ENCODE results near the gene CCDC141. TPM values are rescaled to one million over a fixed set of nuclear protein-coding genes. Genes with fewer than 3 reads are reported as not detected.
"Not testable (repeated sequence)": the region's sequence is repeated elsewhere in the genome, so short reads cannot be mapped to it uniquely, and the experiment has no call there.

CCDC141 gene
- total RNA-seq, 1 donor from 2014 or later, result 4.0 TPM

DNA sequence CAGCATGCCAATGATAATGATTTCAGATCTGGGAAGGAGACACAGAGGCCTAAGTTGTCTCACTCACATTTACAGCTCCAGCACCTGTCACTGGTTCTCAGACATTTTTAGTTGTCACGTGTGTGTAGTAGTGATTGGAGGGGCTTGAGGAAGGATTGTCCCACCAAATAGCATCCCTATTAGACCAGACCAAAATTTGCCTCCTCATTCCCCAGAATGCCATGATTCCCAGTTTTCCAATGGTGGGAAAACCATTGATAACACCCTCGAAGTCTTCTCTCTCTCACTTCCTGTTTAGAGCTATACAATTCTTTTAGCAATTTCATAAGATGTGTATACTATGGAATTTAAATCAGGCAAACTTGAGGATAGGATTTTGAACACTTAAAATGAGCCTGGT is 52.5 kb downstream of the CCDC141 start:
- no peak for DNase-seq (ENCODE audit: extremely low spot score, unreplicated experiment)
- Mint-ChIP-seq H3K4me1 (ENCODE audit: unreplicated experiment) (no peaks in the 10 kb centered on the region), H3K27me3 (no peaks in the 10 kb centered on the region), H3K27ac (no peak overlapping the region), H3K36me3 (no peaks in the 10 kb centered on the region), H3K9me3 (peaks cover 7% of the 10 kb centered on the region), H3K4me3 (no peak overlapping the region)
- TF ChIP-seq CTCF (conservative IDR thresholded peaks at IDR 0.05), result no peak

- Mint-ChIP-seq H3K4me1 (ENCODE audit: unreplicated experiment) (no peaks in the 10 kb centered on the region), H3K36me3 (no peaks in the 10 kb centered on the region), H3K27ac (no peak overlapping the region), H3K4me3 (no peak overlapping the region), H3K27me3 (no peaks in the 10 kb centered on the region), H3K9me3 (peaks cover 7% of the 10 kb centered on the region)
- DNase-seq (ENCODE audit: extremely low spot score, unreplicated experiment), result no peak
- TF ChIP-seq CTCF (conservative IDR thresholded peaks at IDR 0.05), result no peak
Measured at GRCh38 chr2:178997067-178997466, 52.9 kb downstream of the CCDC141 start.

- no peak for TF ChIP-seq CTCF (conservative IDR thresholded peaks at IDR 0.05)
- no peaks in the 10 kb centered on the region for H3K4me1 Mint-ChIP-seq (ENCODE audit: unreplicated experiment)
- H3K27me3 Mint-ChIP-seq, result no peaks in the 10 kb centered on the region
- H3K27ac Mint-ChIP-seq, result no peak overlapping the region
- H3K4me3 Mint-ChIP-seq, result no peak overlapping the region
- no peak for DNase-seq (ENCODE audit: extremely low spot score, unreplicated experiment)
- H3K9me3 Mint-ChIP-seq, result peaks cover 7% of the 10 kb centered on the region
- H3K36me3 Mint-ChIP-seq, result no peaks in the 10 kb centered on the region
Measured at GRCh38 chr2:178994264-178994663, 55.7 kb downstream of the CCDC141 start.

- DNase-seq (ENCODE audit: extremely low spot score, unreplicated experiment), result no peak
- Mint-ChIP-seq H3K4me3 (no peak overlapping the region), H3K4me1 (ENCODE audit: unreplicated experiment) (no peaks in the 10 kb centered on the region), H3K27ac (no peak overlapping the region), H3K27me3 (no peaks in the 10 kb centered on the region), H3K9me3 (peaks cover 7% of the 10 kb centered on the region), H3K36me3 (no peaks in the 10 kb centered on the region)
- no peak for TF ChIP-seq CTCF (conservative IDR thresholded peaks at IDR 0.05)
Measured at GRCh38 chr2:178993788-178994187, 56.1 kb downstream of the CCDC141 start.

- not testable (repeated sequence) for H3K4me1 Mint-ChIP-seq (ENCODE audit: unreplicated experiment); H3K27me3 Mint-ChIP-seq; H3K27ac Mint-ChIP-seq; H3K9me3 Mint-ChIP-seq; H3K36me3 Mint-ChIP-seq; DNase-seq (ENCODE audit: extremely low spot score, unreplicated experiment); H3K4me3 Mint-ChIP-seq
Measured at GRCh38 chr2:178992719-178993118, 57.2 kb downstream of the CCDC141 start.

DNA sequence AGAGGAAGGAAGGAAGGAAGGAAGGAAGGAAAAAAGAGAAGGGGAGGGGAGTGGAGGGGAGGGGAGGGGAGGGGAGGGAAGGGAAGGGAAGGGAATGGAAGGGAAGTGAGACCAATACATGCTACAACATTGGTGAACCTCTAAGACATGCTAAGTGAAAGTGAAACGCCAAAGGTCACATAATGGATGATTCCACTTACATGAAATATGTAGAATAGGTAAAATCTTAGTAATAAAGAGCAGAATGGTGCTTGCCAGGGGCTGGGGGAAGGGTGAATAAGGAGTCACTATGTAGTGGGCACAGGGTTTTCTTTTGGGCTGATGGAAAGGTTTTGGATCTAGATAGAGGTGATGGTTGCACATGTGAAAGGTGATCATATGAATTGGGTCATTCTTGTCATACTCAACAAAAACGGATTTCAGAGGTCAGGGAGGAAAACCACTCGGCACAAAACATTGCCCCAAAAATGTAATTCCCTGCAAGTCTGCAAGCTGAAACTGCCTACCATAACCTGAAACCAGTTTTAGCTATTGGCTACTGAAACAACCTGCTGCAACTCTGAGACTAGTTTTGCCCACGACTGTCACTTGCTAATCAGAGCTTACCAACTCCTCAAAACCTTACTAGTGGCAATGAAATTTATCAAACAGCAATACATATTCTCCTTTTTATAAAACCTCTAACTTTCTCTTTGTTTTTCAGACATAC is 59.2 kb downstream of the CCDC141 start:
- Mint-ChIP-seq H3K27me3 (no peaks in the 10 kb centered on the region), H3K4me1 (ENCODE audit: unreplicated experiment) (no peaks in the 10 kb centered on the region), H3K36me3 (no peaks in the 10 kb centered on the region), H3K4me3 (no peak overlapping the region), H3K27ac (no peak overlapping the region), H3K9me3 (peaks cover 7% of the 10 kb centered on the region)
- DNase-seq (ENCODE audit: extremely low spot score, unreplicated experiment), result no peak
- TF ChIP-seq CTCF (conservative IDR thresholded peaks at IDR 0.05), result no peak

GRCh38 chr2:178989424-178989823 is 60.5 kb downstream of the CCDC141 start:
- not testable (repeated sequence) for DNase-seq (ENCODE audit: extremely low spot score, unreplicated experiment); H3K4me3 Mint-ChIP-seq; H3K36me3 Mint-ChIP-seq; H3K27me3 Mint-ChIP-seq; H3K27ac Mint-ChIP-seq; H3K4me1 Mint-ChIP-seq (ENCODE audit: unreplicated experiment); H3K9me3 Mint-ChIP-seq

- not testable (repeated sequence) for H3K9me3 Mint-ChIP-seq; DNase-seq (ENCODE audit: extremely low spot score, unreplicated experiment); H3K4me1 Mint-ChIP-seq (ENCODE audit: unreplicated experiment); H3K36me3 Mint-ChIP-seq; H3K27me3 Mint-ChIP-seq; H3K4me3 Mint-ChIP-seq; H3K27ac Mint-ChIP-seq
Measured at GRCh38 chr2:178982652-178983051, 67.3 kb downstream of the CCDC141 start.

Measured in type B pancreatic cell (in vitro differentiated cells).